Inflammatory macrophage treated with lipopolysaccharide for 1 hour (primary cell): Measurements from ENCODE around the gene MEIOB.
"Not testable (repeated sequence)": the region's sequence is repeated elsewhere in the genome, so short reads cannot be mapped to it uniquely, and the experiment has no call there.

Source experiments
- DNase-seq, 2 donors: peaks; one replicate each; pipeline ENCODE4 v3.0.0-alpha.2; 2020 to 2022

MEIOB gene

DNA sequence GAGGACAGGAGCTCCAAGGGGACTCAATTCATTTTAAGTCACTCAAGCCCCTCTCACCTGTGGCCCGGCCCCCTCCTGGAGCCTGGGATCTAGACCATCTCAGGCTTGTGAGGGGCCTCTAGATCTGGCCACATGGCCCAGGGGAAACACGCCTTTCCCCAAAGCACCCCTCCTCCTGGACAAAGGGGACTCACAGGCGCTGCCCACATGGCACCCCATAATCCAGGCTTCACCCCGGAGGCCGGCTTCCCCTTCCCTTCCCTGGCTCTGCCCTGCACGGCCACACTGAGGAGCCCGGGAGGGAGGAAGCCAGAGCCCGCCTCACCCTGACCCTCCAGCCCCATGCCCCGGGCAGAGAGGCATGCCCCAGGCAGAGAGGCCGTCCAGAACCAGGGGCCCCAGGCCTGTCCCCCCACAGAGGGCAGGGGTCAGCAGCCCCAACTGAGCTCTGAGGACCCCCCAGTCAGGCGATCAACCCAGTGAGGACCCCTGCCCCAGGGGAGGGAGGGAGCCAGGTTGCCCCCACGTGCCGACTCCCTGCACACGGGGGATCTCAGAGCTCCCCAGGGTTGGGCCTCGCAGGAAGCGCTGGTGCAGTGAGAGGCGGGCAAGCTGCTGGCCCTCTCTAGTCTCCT is 35.4 kb upstream of the MEIOB start:
- no peak for DNase-seq

DNA sequence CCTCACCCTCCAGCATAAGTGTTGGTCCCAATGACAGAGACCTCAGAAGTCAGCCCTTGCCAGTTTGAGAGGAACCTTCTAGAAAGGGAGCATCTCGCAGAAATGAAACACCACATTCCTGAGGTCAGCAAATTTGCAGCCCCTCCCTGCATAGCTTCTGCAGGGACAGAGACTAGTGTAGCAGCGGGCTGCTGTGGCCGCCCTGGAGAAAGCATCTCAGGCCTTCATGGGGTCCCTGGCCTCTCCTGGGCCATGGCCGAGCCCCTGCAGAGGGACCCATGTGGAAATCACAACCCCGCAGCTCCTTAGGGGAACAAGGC is 34.8 kb upstream of the MEIOB start:
- no peak for DNase-seq

DNA sequence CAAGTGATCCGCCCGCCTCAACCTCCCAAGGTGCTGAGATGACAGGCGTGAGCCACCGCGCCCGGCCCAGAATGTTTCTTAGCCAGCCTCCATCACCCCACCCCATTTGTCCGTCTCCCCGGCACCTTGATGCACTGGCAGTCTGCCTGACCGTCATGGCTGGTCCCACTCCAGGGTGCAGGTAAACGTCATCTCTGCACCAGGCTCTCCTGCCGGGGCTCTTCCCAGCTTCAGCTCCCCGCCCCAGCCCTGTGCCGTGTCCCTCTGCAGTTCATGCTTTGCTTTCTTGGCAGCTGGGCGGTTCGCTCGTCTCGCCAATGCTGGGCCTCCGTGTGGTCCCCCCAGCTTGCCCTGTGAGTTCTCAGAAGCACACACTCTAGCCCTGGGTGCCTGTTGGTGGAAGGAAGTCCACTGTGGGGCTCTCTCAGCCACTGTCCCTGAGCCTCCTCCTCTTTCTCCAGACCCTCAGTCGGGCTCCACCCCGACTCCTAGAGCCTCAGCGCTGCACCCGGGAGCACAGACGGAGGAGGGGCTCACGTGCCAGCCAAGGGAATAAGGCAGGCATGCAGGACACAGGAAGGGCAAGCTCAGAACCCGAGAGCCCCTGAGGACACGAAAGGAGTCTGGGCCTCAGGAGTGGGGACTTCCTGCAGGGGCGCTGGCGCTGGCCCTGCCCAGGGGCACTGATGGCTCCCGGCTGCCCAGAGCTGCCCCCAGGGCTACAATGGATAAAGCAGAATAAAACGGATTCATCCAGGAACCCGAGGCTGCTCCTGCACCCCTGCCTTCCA is 34.3 kb upstream of the MEIOB start:
- DNase-seq, result no peak

DNA sequence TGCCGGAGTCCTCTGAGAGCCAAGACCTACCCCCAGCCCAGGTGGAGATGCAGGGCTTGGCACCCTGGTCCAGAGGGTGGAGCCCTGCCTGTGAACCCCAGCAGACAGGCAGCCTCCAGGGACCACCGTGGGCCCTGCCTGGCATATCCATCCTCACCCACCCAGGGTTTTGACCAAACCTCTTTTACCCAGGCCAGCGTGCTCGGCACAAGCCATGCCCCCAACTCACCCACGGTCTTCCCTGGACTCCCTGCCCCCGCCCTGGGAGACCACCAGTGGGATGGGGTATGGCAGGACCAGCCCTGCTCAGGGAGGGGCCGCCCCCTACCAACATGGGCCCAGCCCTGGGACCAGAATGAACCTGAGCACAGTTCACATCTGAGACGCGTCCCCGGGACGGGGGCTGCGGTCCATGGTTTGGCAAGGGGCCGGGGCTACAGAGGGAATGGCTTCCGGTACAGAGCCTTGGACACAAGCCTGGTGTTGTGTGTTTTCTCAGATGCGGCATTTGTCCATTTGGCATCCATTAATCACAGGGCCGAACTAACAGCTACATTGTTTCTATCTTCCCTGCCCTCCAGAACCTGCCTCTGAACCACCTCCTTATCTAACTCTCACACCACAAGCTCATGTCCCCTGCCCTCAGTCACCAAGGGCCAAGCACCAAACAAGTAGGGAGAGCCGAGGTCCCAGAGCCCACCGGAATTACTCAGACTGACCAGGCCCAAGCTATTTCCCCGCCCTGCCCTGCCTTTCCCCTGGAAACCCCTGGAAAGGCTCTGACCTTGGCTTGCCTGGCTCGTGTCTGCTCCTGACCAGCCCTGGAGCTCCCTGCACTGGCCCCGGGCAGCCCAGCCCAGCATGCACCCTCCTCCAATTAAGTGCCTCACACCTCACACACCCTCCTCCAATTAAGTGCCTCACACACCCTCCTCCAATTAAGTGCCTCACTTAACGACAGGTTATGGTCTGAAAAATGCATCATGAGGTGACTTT is 32.2 kb upstream of the MEIOB start:
- DNase-seq, result no peak

DNA sequence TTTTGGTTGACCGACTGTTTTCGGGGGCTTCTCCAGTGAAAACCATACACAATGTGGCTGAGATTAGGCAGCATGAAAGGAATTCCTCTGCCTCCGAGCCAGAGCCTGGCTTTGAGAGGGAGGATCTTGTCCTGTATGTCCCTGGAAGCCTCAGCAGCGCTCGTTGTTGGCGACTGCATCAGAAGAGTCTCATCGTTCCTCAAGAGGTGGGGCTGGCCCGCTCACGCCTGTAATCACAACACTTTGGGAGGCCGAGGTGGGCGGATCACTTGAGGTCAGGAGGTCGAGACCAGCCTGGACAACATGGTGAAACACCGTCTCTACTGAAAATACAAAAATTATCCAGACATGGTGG is 31.2 kb upstream of the MEIOB start:
- no peak for DNase-seq

DNA sequence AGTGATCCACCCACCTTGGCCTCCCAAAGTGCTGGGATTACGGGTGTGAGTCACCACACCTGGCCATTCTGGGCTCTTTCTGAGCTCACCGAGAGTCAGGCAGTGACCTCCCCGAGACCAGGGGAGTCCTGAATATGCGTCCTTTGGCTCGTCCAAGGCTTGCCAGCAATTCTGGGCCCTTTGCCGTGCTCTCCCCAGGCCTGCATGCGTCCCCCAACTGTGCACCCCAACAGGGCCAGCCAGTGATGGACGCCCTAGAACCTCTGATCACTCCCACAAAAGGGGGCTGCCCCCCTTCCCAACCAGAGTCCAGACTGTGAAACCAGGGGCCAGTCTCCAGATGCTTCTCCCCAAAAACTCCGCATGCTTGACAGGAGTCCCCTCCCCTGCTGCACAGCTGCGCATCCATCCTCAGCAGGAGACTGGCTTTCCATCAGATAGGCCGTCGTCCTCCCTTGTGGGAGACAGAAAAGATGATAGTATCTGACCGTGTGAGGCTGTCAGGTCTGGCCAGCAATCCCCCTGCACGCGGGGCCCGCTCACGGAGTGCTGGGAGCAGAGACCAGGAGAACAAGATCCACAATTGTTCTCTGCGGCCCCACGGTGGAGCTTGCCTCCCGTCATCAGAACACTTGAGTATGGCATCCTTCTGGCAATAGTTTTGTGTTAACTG is 30.7 kb upstream of the MEIOB start:
- DNase-seq, result no peak

DNA sequence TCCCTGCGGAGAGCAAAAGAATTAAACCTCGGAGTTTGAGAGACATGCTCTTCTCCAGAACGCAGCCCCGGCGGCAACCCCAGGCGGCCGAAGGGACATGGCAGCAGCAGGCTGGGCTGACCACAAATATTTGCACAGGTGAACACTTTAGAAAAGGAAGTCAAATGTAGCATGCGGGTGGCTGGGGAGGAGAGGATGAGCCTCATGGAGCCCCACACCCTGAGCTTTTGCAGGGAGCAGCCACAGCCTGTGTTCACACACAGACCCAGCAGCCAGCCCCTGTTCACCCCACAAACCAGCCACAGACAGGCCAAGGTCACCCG is 28.4 kb upstream of the MEIOB start:
- DNase-seq, result no peak

DNA sequence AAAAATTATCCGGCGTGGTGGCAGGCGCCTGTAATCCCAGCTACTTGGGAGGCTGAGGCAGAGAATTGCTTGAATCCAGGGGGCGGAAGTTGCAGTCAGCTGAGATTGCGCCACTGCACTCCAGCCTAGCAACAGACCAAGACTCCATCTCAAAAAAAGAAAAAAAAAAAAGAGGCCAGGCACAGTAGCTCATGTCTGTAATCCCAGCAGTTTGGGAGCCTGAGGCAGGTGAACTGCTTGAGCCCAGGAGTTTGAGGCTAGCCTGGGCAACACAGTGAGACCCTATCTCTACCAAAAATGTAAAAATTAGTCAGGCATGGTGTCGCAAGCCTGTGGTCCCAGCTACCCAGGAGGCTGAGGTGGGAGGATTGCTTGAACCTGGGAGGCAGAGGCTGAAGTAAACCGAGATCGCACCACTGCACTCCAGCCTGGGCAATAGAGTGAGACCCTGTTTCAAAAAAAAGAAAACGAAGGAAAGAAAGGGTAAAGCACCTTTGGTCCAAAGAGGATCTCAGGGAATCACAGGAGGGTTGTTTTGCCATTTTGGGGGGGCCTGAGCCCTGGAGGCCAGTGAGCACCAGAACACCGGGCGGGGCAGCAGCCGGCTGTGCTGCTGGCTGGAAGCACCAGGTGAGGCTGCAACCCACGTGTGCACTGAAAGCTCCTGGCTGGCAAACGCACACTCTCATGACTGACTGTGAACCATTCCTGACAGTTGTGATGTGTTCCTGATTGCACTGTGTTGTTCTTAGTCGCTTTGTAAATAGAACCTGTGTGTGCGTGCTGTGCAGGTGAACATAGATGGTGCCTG is 27.9 kb upstream of the MEIOB start:
- DNase-seq, result no peak

DNA sequence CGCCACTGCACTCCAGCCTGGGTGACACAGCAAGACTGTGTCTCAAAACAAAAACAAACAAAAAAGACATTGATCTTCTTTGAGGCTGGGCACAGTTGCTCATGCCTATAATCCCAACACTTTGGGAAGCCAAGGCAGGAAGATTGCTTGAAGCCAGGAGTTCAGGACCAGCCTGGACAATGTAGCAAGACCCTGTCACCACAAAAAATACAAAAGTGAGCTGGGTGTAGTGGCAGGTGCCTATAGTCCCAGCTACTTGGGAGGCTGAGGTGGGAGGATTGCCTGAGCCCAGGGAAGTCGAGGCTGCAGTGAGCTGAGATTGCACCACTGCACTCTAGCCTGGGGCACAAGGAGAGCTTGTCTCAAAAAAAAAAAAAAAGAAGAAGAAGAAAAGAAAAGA is 25.7 kb upstream of the MEIOB start:
- DNase-seq, result not testable (repeated sequence)

DNA sequence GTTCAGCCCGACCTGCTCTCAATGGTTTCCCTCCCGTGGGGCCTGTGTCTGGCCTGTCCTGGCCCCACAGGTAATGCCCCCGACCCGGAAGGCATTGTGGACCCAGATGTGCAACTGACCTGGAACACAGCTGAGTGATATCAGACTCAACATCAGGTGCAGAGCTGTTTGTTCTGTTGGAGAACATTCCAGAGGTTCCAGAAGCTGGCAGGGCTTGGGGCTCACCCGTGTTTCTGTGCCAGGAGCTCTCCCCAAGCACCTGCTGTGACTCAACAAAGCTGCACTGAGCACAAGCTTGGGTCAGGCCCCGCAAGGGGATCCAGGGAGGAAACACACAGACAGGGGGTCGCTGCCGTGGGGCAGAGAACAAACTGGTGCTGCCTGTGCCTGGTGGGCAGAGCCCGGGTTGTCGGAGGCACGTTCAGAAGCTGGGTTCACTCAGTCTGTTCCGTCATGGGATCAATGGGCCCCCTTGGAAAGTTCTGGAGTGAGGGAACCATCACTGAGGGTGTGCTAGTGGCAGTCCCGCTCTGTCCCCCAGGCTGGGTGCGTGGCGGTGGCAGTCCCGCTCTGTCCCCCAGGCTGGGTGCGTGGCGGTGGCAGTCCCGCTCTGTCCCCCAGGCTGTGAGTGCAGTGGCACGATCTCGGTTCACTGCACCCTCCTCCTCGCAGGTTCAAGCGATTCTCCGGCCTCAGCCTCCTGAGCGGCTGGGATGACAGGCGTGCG is 24.1 kb upstream of the MEIOB start:
- DNase-seq, result no peak

DNA sequence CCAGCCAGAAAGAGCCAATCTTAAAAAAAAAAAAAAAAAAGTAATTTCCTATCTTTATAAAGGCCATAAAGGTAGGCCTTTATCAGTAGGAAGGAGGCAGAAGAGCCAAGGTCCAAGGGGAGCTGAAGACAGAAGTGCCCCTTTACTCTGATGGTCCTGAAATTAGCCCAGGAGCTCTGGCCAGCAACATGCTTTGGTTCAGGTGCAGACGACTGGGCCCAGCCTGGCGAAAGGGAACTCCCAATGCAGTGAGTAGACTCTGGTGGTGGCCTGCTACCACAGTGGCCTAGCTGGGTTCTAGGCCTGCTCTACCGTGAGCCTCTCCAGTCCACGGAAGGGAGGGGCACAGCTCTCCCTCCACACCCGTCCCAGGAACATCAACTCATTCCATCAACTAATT is 23.1 kb upstream of the MEIOB start:
- DNase-seq, result no peak

DNA sequence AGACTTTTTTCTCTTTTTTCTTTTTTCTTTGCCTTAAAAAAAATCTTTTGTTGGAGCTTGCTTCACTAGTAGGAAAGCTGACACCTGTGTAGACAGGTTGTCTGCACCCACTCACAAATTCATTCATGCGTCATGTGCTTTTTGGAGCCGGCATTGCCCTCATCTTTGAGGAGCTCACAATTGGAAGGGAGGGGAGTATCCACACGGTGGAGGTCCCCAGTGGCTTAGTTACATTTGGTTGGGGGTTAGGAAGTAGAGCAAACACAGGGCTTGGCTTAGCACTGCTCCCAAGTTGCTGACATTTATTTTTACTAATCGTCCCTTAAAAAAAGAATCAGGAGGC is 18.7 kb upstream of the MEIOB start:
- DNase-seq, result no peak

DNA sequence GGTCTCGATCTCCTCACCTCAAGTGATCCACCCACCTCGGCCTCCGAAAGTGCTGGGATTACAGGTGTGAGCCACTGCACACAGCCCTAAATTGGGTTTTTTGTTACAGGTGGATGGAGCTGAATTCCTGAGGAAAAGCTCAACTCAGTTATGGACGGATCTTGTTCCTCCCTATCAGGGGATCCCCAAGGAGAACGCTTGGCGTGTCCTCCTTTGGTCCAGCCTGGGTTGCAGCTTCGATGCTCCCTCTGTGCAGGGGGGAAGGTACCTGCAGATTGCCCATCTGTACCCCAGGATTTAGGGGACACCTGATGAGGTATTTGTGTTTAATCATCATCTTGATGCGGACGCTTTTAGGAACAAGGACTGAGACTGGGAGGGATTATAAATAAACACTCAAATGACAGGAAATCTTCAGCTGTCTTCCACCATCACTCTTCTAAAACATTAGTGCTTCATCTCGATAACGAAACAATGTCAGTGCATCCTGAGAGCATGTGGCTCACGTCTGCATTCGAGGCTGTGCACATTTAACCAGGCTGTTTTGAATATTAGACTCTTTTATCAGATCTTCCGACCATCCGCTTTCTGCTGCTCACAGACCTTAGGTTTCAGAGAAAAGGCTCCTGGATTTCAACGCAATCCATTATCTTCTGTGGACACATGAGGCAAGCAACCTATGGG is 18.2 kb upstream of the MEIOB start:
- no peak for DNase-seq

DNA sequence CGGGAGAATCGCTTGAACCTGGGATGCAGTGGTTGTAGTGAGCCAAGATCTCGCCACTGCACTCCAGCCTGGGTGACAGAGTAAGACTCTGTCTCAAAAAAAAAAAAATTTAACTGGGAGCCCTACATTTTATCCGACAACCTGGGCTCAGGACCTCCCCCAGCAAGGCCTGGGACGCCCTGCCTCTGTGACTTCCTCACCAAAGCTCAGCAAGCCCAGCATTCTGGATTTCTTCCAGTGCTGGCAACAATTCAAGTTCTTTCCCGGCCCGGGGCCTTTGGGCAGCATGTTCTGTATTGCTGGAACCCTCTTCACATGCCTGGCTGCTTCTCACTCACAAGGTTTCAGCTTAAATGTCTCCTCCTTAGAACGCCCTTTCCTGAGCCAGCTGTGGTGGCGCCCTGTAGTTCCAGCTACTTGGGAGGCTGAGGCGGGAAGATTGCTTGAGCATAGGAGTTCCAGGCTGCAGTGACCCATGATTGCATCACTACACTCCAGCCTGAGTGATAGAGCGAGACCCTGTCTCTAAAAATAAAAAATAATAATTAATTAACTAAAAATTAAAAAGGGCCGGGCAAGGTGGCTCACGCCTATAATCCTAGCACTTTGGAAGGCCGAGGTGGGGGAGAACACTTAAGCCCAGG is 15.9 kb upstream of the MEIOB start:
- no peak for DNase-seq

DNA sequence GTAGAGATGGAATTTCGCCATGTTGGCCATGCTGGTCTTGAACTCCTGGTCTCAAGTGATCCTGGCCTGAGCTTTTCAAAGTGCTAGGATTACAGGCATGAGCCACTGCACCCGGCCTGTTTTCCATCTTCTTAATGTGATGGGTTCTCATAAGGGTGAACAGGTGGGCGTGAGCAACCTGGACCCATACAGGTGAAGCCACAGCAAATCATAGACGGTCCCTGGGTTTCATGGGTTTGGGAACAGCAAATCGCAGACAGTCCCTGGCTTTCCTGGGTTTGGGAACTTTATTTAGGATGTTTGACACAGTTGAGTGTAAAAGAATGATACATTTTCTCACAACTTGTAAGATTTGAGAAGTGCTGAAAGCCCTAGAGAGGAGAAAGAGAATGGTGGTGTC is 12.9 kb upstream of the MEIOB start:
- DNase-seq, result no peak

DNA sequence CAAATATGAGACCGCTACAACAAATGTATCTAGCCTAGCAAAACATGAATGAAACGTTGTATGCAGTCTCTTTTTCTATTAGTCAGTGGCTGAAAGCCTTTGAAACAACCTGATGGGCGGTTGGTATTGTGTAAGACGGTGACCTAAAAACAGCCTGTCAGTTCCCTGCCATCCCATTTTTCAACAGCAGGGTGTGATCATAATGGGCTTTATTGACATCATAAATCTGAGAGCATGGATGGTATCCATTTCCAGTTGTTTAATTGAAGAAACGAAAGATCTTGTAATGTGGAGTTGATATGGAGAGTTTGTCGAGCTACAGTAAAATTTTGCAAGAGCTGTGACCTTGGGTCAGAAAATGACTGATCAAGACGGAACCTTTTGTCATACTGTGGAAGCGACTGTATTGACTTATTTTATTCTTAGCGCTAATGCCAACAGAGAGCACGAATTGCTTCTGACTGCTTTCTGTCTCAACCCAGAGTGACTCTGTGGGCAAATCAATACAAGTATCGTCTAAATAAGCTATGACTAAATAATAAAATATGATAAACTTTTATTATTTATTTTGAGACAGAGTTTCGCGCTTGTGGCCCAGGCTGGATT is 12.3 kb upstream of the MEIOB start:
- peak; percentile 72 to 78 for DNase-seq

DNA sequence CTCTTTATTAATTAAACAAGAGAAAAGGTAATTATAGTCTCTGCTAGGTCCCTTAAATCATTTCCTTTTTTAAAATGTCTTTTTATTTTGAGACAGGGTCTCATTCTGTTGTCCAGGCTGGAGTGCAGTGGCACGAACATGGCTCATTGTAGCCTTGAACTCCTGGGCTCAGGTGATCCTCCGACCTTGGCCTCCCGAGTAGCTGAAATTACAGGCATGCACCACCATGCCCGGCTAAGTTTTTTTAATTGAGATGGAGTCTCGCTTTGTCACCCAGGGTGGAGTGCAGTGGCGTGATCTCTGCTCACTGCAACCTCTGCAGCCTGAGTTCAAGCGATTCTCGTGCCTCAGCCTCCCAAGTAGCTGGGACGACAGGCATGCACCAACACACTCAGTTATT is 9.2 kb upstream of the MEIOB start:
- not testable (repeated sequence) for DNase-seq

DNA sequence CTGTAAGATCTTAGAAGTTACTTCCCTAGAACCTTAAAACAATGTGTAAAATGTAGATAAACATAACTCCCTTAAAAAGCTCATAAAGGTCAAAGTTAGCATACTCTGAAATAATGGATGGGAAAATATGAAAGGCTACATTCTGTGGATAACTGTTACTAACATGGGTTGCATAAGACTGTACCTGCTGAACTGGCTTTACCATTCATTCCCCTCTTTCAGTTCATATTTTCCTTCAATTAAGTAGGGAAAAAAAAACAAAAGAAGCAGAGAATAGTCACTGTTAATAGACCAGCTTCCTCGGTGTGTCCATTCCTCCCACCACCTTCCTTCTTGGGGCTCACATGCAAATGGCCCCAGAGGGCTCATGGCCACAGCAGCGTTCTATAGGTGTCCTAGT is 7.5 kb upstream of the MEIOB start:
- no peak for DNase-seq

DNA sequence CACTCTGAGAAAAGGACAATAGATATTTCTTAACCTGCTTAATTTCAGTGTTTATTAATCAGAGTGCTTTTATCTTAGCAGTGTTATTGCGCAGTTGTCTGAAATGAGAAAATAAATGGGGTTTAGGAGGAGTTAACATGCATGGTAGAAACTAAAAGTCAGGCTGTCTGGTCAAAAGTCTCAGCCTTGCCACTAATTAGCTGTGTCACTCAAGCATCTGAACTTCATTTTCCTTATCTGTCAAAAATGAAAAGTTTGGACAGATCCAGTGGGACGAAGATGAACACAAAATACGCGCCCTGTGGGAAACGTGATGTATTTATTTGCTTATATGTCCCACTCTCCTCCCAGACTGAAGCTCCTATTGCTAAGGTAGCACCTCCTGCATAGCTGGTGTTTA is 6.3 kb upstream of the MEIOB start:
- DNase-seq, result no peak

DNA sequence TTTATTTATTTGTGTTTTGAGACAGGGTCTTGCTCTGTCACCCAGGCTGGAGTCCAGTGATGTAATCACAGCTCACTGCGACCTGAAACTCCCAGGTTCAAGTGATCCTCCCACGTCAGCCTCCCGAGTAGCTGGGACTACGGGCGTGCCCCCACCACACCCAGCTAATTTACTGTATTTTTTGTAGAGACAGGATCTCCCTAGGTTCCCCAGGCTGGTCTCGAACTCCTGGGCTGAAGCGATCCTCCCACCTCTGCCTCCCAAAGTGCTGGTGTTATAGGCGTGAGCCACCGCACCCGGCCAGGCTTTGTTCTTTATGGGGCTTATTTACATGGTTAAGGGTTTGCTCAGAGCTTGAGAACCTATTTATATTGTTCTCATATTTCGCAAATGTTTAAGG is 5.8 kb upstream of the MEIOB start:
- DNase-seq, result no peak
